Measurements from ENCODE around the gene PKIB.

DNA sequence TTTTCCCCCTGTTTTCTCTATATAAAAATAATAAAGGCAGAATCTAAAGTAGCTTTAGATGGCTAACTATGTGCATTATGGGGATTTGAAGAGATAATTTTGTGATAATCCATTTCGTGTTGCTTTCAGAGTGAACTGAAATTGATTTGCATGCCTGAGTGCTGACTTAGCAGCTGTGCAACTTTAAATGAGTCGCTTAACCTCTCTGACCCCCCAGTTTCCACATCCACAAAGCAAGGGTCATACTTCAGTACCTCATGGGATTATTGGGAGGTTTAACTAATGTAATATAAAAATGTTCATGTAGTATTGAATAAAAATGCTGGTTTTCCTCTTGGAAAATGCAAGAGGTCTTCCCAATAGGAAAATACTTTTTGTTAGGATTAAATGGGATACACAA lies 105.5 kb downstream of the PKIB start:
- TF ChIP-seq EZH2 (IDR thresholded peaks at IDR 0.05; ENCODE audit: low read length), result no peak
- TF ChIP-seq, protein P1, sequence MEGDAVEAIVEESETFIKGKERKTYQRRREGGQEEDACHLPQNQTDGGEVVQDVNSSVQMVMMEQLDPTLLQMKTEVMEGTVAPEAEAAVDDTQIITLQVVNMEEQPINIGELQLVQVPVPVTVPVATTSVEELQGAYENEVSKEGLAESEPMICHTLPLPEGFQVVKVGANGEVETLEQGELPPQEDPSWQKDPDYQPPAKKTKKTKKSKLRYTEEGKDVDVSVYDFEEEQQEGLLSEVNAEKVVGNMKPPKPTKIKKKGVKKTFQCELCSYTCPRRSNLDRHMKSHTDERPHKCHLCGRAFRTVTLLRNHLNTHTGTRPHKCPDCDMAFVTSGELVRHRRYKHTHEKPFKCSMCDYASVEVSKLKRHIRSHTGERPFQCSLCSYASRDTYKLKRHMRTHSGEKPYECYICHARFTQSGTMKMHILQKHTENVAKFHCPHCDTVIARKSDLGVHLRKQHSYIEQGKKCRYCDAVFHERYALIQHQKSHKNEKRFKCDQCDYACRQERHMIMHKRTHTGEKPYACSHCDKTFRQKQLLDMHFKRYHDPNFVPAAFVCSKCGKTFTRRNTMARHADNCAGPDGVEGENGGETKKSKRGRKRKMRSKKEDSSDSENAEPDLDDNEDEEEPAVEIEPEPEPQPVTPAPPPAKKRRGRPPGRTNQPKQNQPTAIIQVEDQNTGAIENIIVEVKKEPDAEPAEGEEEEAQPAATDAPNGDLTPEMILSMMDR (optimal IDR thresholded peaks at IDR 0.05 in 1 of 3, IDR thresholded peaks at IDR 0.05 in 1 of 3, conservative IDR thresholded peaks at IDR 0.05 in 1 of 3; ENCODE audit: extremely low read depth in 1 of 3, insufficient read depth in 2 of 3, low read length in 3 of 3), result no peak
